GM19324 (cell line): Measurements from ENCODE around the gene PAPOLB.

ENCODE experiments used
- ATAC-seq: cut with Tn5 transposase; IDR thresholded peaks from one replicate; pipeline ENCODE4 v1.9.1; 2021; ENCODE audit warnings: mild to moderate bottlenecking, moderate library complexity; ENCODE audit not compliant: unreplicated experiment, low FRiP score

PAPOLB gene

DNA sequence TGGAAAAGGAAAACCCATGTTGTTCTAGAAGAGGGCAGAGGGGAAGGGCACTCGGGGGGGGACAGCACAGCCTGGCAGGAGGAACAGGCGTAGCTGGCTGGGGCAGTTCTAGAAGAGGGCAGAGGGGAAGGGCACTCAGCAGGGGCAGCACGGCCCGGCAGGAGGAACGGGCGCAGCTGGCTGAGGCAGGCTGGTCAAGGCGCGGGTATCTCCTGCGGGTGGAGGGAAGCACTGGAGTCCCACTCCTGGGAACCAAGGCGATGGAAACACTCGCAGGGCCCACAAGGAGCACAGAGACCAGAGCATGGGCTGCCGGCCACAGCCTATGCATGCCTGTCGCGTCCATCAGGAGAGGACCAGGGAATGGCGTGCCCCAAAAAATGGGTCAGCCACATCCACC, 36.7 kb downstream of the PAPOLB start:
- no peak for ATAC-seq

- ATAC-seq: no peak
Measured at GRCh38 chr7:4824120-4824775, 37.6 kb downstream of the PAPOLB start.

GRCh38 chr7:4823441-4824119, 38.2 kb downstream of the PAPOLB start:
- no peak for ATAC-seq

GRCh38 chr7:4822677-4823076, 39.2 kb downstream of the PAPOLB start:
- no peak for ATAC-seq

DNA sequence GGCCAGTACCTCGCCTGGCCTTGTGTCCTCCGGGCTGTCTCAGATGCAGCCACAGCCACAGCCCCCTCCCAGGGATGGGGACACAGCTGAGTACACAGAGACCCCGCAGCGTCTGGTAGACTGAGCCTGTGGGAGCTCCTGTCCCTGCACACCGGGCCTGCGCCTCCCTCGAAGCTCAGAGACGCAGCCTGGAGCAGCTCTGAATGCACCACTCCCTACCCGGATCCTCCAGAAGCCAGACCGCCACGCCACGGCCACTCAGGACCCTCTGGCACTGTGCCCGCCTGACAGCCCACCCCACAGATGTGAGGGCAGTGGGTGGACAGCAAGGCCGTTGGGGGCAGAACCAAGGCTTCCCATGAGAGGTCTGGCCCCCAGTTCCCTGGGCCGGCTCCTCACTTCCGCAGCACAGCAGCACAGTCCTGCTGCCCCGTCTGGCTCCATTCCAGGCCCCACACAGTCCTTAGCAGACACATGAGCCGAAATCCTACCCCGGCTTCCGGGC, 40.8 kb downstream of the PAPOLB start:
- ATAC-seq: no peak

GRCh38 chr7:4820405-4820966, 41.3 kb downstream of the PAPOLB start:
- ATAC-seq: no peak

DNA sequence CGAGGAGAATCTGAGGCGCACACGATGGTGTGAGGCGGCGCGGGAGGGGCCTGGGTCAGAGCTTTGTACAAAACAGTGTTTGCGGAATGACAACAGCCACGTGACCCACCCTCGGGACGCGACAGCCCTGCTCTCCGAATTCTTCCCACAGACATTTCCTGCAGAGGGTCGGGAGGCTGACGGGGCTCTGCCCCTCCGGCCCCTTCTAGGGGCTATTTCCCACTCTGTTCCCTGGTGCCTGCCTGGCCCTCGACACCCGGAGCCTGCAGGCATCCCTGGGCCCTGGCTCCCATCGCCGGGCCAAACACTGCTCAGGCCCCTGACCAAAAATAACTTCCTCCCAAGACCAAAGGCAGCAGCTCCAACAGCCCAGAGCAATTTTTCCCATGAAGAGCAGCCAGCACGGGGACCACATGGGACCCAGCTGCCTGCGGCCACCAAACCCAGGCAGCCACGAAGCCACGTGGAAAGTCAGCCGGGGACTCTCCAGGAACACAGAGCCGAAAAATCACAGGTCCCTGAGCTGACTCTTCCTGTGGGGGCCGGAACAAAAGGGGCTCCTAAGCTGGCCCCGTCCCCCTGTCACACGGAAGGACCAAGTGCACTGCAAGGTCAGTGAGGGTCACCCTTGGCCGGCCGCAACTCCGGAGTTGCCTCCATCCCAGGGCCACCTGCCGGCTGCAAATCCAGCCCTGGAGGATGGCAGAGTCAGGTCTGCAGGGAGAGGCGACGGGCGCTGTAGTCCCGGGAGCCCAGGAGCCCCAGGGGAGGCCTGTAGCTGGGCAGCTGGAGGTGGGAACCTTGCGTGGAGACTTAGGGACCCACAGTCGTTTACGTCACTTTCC, 42.0 kb downstream of the PAPOLB start:
- ATAC-seq: no peak

DNA sequence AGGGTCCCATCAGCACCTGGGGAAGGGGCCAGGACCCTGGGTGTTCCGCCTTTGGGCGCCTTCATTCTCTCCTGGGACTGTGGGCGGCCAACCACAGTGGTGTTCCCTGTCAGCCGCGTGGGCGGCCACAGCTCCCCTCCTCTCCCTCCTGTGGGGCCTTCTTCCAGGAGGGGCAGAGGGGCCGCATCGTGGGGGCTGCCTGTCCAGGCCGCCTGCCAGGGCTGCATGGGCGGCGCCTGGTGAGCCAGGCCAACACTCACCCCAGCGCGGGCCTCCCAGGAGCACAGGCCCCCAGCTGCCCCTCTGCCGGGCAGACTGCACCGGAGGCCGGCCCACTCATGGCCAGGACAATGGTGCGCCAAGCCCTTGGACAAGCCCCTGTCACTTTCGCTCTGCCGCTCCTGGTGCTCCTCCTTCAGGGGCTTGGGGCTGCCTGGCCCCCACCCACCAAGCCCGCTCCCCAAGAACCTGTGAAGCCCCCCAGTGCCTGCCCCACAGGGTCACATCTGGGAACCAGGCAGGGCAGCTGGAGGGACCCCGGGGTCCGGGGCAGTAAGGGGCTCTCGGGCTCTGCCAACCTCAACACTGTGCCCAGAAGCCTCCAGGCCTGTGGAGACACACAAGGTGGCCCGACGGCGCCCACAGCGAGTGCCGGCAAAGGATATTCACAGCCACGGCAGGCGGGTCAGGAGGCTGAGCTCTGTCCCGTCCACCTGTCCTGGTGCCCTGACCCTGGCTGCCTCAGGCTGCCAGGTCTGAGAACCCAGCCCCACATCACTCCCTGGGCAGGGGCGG, 43.6 kb downstream of the PAPOLB start:
- no peak for ATAC-seq

- no peak for ATAC-seq
Measured at GRCh38 chr7:4817178-4817901, 44.5 kb downstream of the PAPOLB start.

DNA sequence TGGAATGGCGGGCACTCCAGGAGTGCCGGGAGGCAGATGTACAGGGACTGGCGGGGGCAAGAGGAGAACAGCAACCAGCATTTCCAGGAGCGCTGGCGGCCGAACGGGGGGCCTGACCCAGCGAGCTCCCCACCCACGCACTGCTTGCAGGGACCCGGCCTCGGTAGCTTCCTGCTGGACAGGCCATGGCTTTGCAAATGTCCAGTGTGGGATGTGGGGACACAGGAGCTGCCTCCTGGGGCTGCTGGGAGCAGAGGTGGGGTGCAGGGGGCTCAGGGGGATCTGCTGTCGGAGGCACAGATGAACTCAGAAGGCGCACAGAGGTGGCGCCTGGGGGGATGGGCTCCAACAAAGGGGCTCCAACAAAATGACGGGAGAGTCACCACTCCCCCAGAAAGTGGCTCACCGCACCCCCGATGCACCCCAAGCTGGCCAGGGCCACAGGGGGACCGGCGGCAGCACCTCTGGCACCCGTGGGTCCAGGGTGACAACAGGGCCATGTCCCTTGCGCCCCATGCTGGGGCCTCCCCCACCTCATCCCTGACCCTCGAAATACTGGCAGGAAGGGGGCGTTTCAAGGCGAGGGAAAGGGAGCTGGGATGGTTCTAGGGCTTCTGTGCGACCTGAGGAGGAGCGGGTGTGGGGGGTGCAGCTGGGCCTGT, 45.3 kb downstream of the PAPOLB start:
- no peak for ATAC-seq

DNA sequence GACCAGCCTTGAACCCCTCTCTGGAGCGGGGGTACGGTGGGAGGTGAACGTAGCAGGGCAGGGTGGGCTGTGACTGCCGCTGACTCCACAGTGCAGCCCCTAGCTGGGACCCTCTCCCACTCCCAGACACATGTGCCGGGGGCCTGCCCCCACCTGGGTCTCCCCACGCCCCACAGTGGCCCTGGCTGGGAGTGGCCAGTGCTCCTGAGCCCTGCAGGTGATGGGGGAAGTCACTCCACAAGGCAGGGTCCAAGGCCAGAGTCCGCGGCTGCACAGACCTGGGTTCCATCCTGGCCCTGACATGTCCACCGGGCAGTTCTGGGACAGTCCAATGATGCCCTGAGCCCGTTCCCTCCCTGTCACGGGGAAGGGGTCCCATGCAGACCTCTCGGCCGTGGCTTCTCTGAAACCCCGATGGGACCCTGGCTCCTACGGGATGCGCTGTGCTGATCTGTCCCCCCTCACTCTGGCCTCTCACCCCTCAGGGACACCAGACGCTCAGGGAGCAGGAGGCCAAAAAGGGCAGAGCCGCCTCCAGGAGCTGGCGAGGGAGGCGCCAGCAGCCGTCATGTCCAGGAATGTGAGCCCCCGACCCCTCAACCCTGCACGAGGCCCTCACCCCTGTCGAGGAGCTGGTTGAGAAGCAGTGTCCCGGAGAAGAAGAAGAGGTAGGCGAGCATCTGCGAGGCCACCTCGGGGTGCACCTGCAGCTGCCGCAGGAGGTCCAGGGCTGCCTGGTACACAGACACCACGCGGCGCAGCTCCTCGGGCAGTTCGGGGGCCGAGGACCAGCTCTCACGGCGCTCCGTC, 46.0 kb downstream of the PAPOLB start:
- ATAC-seq: no peak

DNA sequence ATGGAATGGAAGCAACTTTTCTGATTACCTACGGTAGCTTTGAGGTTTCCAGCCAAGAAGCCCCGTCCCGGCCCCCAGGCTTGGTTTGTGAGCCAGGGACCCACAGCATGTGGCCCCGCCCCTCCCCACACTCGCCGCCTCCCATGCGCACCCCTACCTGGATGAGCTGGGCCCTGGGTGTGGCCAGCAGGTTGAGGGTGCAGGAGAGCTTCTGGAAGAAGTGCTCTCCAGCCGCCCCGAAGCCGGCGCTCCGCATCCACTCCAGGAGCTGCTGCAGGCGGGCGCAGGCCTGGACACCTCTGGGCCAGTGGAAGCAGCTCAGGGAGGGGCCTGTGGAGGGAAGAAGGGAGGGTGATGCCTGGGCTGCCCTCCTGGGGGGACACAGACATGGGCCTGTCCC, 46.7 kb downstream of the PAPOLB start:
- no peak for ATAC-seq

DNA sequence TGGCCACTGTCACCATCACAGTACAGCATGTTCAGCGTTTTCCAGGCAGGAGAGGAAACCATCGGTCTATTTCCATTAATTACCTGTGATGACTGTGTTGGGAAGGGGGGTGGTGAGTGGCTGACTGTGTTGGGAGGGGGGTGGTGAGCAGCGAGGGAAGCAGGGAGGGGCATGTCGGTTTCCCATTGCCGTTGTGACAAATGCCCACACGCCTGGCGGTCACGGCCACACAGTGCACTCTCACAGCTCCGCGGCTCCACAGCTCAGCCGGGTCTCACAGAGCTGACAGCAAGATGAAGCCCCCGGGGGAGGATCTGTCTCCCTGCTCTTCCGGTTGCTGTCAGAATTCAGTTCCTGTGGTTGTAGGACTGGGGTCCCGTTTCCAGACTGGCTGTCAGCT, 47.4 kb downstream of the PAPOLB start:
- ATAC-seq: no peak

DNA sequence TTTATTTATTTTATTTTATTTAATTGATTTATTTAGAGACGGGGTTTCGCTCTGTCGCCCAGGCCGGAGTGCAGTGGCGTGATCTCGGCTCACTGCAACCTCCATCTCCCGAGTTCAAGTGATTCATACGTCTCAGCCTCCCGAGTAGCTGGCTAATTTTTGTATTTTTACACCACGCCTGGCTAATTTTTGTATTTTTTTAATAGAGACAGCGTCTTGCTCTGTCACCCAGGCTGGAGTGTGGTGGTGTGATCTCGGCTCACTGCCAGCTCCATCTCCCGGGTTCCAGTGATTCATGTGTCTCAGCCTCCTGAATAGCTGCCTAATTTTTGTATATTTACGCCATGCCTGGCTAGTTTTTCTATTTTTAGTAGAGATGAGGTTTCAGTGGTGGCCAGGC, 52.2 kb downstream of the PAPOLB start:
- ATAC-seq: no peak

GRCh38 chr7:4809091-4809591, 52.7 kb downstream of the PAPOLB start:
- no peak for ATAC-seq

DNA sequence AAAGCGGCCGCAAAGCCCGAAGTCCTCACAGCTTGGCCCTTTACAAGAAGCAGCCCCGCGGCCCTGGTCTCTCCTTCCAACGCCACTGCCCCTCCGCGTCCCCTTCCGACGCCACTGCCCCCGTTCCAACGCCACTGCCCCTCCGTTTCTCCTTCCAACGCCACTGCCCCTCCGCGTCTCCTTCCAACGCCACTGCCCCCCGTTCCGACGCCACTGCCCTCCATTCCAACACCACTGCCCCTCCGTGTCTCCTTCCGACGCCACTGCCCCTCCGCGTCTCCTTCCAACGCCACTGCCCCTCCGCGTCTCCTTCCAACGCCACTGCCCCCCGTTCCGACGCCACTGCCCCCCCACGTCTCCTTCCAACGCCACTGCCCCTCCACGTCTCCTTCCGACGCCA, 53.3 kb downstream of the PAPOLB start:
- ATAC-seq: no peak

DNA sequence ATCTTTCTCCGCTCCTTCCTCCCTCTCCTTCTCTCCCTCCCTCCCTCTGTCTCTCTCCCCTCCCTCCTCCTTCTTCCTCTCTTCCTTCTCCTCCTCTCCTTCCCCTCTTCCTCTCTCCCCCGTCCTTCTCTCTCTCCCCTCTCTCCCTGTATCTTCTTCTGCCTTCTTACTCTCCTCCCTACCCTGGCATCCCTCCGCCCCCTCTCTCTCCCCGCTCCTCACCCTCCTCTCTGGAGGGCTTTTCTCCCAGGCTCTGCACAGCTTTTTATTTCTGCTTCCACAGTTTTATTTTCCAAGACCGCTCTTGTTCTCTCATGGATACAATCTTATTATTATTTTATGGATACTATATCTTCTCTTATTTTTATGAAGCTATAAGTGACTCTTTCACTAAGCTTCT, 53.8 kb downstream of the PAPOLB start:
- ATAC-seq: no peak
